Placental pericyte (primary cell): ENCODE data around the gene SPDYE18. TPM values are rescaled to one million over a fixed set of nuclear protein-coding genes. Genes with fewer than 3 reads are reported as not detected.

Source experiments
- small RNA-seq: library from RNA; depleted of rRNA; stranded (forward); fragments of <200 nt; gene quantifications from one replicate; pipeline ENCODE3, GENCODE V24; 2012; ENCODE audit warnings: low replicate concordance
- total RNA-seq: library from RNA; depleted of rRNA; stranded (reverse); fragments of >200 nt; gene quantifications from 2 replicates; pipeline ENCODE4 v1.2.3, GENCODE V29; 2012

SPDYE18 gene, protein sequence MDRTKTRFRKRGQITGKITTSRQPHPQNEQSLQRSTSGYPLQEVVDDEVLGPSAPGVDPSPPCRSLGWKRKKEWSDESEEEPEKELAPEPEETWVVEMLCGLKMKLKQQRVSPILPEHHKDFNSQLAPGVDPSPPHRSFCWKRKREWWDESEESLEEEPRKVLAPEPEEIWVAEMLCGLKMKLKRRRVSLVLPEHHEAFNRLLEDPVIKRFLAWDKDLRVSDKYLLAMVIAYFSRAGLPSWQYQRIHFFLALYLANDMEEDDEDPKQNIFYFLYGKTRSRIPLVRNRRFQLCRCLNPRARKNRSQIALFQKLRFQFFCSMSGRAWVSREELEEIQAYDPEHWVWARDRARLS
- 0.44 TPM in 1 of 2 replicates, not detected in the other for total RNA-seq

DNA sequence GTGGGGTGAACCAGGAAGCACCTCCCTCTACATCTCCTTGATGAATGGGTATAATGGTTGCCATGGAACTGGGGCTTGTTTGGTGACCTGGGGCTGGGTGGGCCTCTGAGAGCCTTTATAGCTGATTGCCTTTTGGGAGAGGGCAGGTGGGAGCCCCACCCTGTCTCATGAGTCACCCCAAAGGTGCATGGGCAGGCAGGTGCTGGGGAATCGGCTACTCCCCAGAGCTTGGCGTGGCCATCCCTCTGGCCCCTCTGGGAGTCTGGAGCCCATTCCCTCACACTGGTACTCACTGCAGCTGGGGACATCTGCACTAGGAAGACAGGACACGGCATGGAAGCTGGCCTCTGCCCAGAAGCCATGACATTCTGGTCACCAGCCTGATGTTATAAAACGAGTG is at the start of gene SPDYE18:
Gene SPDYE18 (minus strand): TSS at position 2 of the 400 bp plus-strand sequence. CDS start 2,046 bp downstream, outside the sequence.

DNA sequence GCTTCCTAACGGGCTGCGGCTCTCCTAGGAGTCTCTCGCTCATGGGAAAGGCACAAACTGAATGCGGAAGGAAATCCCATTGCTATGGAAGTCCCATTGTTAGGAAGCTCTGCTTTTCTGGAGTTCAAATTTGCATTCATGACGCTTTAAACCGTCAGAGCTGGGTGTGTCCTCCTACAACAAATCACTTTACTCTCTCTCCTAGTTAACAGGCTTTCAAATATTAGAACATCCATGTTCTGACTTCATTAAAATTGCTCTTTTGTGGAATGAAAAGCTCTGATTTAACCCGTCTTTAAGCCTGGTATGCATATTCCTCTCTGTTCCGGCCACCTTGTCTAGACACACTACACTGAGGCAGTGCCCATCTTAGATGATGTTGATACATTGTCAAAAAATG is 30.1 kb downstream of the SPDYE18 start, which contains the start of gene SPDYE17:
Gene SPDYE17 (minus strand): TSS at position 101 of the 400 bp plus-strand sequence. CDS start 1,791 bp downstream, outside the sequence.

Small RNA genes within 50 kb of the gene (small RNA-seq; reads per million reads assigned to genes)
- not detected for gene RF00019

Other genes with a start within 250 kb of the SPDYE18 start
- gene SPDYE17, start 30.2 kb downstream of the SPDYE18 start, total RNA-seq, result not detected in 2 replicates
- 1.0 and 1.3 TPM in 2 replicates for gene CCDC146, start 60.1 kb upstream of the SPDYE18 start, total RNA-seq
- 0.14 and 0.44 TPM in 2 replicates for gene FGL2, start 137.3 kb upstream of the SPDYE18 start, total RNA-seq